Thyroid gland (tissue), 4 donors: ENCODE data around the gene TM9SF4. TPM values are rescaled to one million over a fixed set of nuclear protein-coding genes. Genes with fewer than 3 reads are reported as not detected.

Experiments used
- DNase-seq, 2 donors: peaks; one replicate each; pipeline ENCODE4 v3.0.0-alpha.2; 2019
- H3K27ac ChIP-seq, 3 donors: fragments of 200-600 bp; sonication (generic); 1 replicate in 2 of 3; 2 replicates in 1 of 3; pipeline ENCODE4 v1.5.1; 2016 to 2019; ENCODE audit warnings: mild to moderate bottlenecking in 1 of 3, moderate library complexity in 1 of 3
- H3K27me3 ChIP-seq: fragments of 200-600 bp; sonication (generic); one replicate; pipeline ENCODE4 v1.5.1; 2019
- H3K36me3 ChIP-seq, 2 donors: fragments of 200-600 bp; sonication (generic); one replicate each; pipeline ENCODE4 v1.5.1; 2016 to 2019
- H3K4me1 ChIP-seq, 2 donors: fragments of 200-600 bp; sonication (generic); one replicate each; pipeline ENCODE4 v1.5.1; 2017 to 2019
- H3K4me3 ChIP-seq, 3 donors: fragments of 200-600 bp; sonication (generic); replicated peaks in 1 of 3; 1 replicate in 2 of 3; 2 replicates in 1 of 3; pipeline ENCODE4 v1.5.1; 2016; ENCODE audit warnings: mild to moderate bottlenecking in 1 of 3
- H3K9me3 ChIP-seq: fragments of 200-600 bp; sonication (generic); one replicate; pipeline ENCODE4 v1.5.1; 2017
- POLR2A ChIP-seq, 2 donors: fragments of 450-650 bp; IDR thresholded peaks; one replicate each; pipeline ENCODE4 v1.6.1; 2017; ENCODE audit warnings: antibody characterized with exemption in 2 of 2, mild to moderate bottlenecking in 2 of 2, moderate library complexity in 1 of 2
- WGBS, 2 donors: methylation state at CpG; one replicate each; pipeline ENCODE4 v1.1.5; 2017; 5-methylcytosine and 5-hydroxymethylcytosine counted together
- intact Hi-C: fragments of 100-400 bp; cut with DNase I; formaldehyde crosslinking; loops from one replicate; pipeline ENCODE4 v1.15.1; 2023
- total RNA-seq, 4 donors: library from RNA; depleted of rRNA; stranded (reverse); fragments of >200 nt; gene quantifications; one replicate each; pipeline ENCODE4 v1.2.3, GENCODE V29; 2016
- TF ChIP-seq, protein P1 (sequence below), 6 experiments: fragments of 200-600 bp in 3 of 6; fragments of 450-650 bp in 3 of 6; sonication (generic) in 3 of 6; IDR thresholded peaks; one replicate each; pipeline ENCODE4 v1.5.1; 2016 to 2019; ENCODE audit warnings: antibody characterized with exemption in 6 of 6, mild to moderate bottlenecking in 2 of 6, inconsistent platforms in 1 of 6, moderate library complexity in 1 of 6

Gene TM9SF4
- total RNA-seq, 4 donors from 2014 or later = 28.8 to 46.0 (median 38.0) TPM

GRCh38 chr20:32110173-32110704 is 725 bp downstream of the TM9SF4 start:
- Histone ChIP-seq H3K9me3 (no peaks in the 10 kb centered on the region), H3K27me3 (no peaks in the 10 kb centered on the region), H3K36me3 (no peaks in the 10 kb centered on the region), H3K4me3 (peak overlapping the region; percentile 69 to 79 (median 72)), H3K27ac (peak overlapping the region in 1 of 3 donors; percentile 100), H3K4me1 (peaks cover 16 to 17% of the 10 kb centered on the region in 2 donors)
- no peak for DNase-seq
- 3 to 6% methylated on average over 8 of the region's 8 CpGs for WGBS, 2 donors
- TF ChIP-seq, protein P1, sequence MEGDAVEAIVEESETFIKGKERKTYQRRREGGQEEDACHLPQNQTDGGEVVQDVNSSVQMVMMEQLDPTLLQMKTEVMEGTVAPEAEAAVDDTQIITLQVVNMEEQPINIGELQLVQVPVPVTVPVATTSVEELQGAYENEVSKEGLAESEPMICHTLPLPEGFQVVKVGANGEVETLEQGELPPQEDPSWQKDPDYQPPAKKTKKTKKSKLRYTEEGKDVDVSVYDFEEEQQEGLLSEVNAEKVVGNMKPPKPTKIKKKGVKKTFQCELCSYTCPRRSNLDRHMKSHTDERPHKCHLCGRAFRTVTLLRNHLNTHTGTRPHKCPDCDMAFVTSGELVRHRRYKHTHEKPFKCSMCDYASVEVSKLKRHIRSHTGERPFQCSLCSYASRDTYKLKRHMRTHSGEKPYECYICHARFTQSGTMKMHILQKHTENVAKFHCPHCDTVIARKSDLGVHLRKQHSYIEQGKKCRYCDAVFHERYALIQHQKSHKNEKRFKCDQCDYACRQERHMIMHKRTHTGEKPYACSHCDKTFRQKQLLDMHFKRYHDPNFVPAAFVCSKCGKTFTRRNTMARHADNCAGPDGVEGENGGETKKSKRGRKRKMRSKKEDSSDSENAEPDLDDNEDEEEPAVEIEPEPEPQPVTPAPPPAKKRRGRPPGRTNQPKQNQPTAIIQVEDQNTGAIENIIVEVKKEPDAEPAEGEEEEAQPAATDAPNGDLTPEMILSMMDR (IDR thresholded peaks at IDR 0.05) = no peak
- TF ChIP-seq POLR2A (IDR thresholded peaks at IDR 0.05) = no peak
- intact Hi-C loops = loop anchor here (10.0 kb wide), 1 partner anchor 95 kb away; the partner anchor contains the start of genes PLAGL2 and POFUT1

DNA sequence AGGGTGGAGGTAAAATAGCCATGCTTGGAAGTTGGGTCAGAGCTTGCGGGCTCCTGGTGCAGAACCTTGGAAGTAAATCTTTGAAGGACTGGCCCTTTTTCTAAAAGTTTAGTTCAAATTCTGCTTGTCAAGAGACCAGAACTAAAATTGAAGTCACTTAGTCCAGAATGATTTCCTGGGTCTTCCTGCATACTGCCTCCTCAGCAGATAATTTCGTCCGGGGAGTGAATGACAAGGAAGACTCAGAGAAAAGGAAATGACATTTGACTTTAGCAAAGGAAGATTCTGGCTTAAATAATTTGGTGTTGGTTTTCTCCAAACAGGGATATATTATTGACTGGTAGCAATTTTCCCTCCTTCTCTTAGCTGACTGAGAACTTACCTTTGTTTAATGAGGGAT is 1.2 kb downstream of the TM9SF4 start:
- no peak overlapping the region for H3K27ac ChIP-seq
- intact Hi-C loops = loop anchor here (10.0 kb wide), 1 partner anchor 94 kb away; the partner anchor contains the start of genes PLAGL2 and POFUT1
- TF ChIP-seq, protein P1 (IDR thresholded peaks at IDR 0.05) = no peak
- no peak for TF ChIP-seq POLR2A (IDR thresholded peaks at IDR 0.05)
- no peaks in the 10 kb centered on the region for H3K9me3 ChIP-seq
- DNase-seq = no peak
- WGBS, 2 donors = 73 to 93% methylated on average over 3 of the region's 3 CpGs
- peaks cover 17 to 21% of the 10 kb centered on the region in 2 donors for H3K4me1 ChIP-seq
- no peaks in the 10 kb centered on the region for H3K27me3 ChIP-seq
- H3K36me3 ChIP-seq = no peaks in the 10 kb centered on the region
- peak overlapping the region in 1 of 3 donors; percentile 72 for H3K4me3 ChIP-seq

GRCh38 chr20:32111156-32111686 is 1.7 kb downstream of the TM9SF4 start:
- TF ChIP-seq, protein P1 (IDR thresholded peaks at IDR 0.05) = no peak
- no peak for TF ChIP-seq POLR2A (IDR thresholded peaks at IDR 0.05)
- intact Hi-C loops = loop anchor here (10.0 kb wide), 1 partner anchor 94 kb away; the partner anchor contains the start of genes PLAGL2 and POFUT1

DNA sequence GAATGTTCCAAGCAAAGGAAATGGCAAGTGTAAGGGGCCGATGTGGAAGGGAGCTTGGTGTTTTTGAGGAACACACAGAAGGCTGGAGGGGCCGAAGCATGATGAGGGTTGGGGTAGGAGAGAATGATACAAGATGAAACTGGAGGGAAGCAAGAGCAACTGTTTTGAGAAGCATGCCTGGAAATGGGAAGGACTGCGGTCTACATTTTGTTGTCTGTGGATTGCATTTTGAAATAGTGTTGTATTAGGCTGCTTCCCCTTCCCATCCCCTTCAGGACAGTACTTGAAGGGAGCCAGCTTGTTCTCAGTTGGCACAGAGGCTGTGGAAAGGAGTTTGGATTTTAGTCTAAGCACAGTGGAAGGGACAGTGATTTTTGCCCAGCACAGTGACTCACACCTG is 2.2 kb downstream of the TM9SF4 start:
- intact Hi-C loops = loop anchor here (10.0 kb wide), 1 partner anchor 93 kb away; the partner anchor contains the start of genes PLAGL2 and POFUT1
- 88 to 90% methylated on average over 3 of the region's 3 CpGs for WGBS, 2 donors
- H3K9me3 ChIP-seq = no peaks in the 10 kb centered on the region
- DNase-seq = no peak
- TF ChIP-seq, protein P1 (IDR thresholded peaks at IDR 0.05) = no peak
- no peak for TF ChIP-seq POLR2A (IDR thresholded peaks at IDR 0.05)
- H3K4me3 ChIP-seq = no peak overlapping the region
- no peak overlapping the region for H3K27ac ChIP-seq
- no peaks in the 10 kb centered on the region for H3K27me3 ChIP-seq
- H3K4me1 ChIP-seq = peaks cover 17 to 26% of the 10 kb centered on the region in 2 donors
- H3K36me3 ChIP-seq = no peaks in the 10 kb centered on the region

More at GRCh38 chr20:32111156-32111686, 1.7 kb downstream of the TM9SF4 start:
- no peak overlapping the region for H3K4me3 ChIP-seq
- H3K36me3 ChIP-seq = no peaks in the 10 kb centered on the region
- DNase-seq = no peak
- no peaks in the 10 kb centered on the region for H3K27me3 ChIP-seq
- H3K9me3 ChIP-seq = no peaks in the 10 kb centered on the region
- 84 to 92% methylated on average over 3 of the region's 3 CpGs for WGBS, 2 donors
- H3K27ac ChIP-seq = no peak overlapping the region
- peaks cover 17 to 26% of the 10 kb centered on the region in 2 donors for H3K4me1 ChIP-seq

DNA sequence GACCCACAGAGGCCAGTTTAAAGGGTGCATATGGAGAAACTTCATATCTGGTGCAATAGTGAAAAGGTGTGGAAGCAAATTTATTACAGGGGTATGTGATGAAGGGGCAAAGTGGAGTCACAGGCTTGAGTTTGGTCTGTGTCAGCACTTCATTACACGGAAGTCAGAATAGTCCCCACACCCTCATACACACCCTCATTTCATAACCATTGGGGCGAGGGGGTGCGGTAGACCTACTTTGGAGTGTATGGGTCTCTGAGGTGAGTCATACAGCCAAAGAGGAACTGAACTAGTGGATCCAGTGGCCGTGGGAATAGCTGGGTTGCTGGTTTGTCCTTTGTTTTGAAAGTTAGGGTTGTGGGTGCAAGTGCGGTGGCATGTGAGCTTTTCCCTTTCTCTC is 3.3 kb downstream of the TM9SF4 start:
- TF ChIP-seq, protein P1 (IDR thresholded peaks at IDR 0.05) = no peak
- TF ChIP-seq POLR2A (IDR thresholded peaks at IDR 0.05) = no peak
- no peak for DNase-seq
- intact Hi-C loops = loop anchor here (10.0 kb wide), 1 partner anchor 92 kb away; the partner anchor contains the start of genes PLAGL2 and POFUT1
- Histone ChIP-seq H3K36me3 (no peaks in the 10 kb centered on the region), H3K4me3 (no peak overlapping the region), H3K27ac (no peak overlapping the region), H3K9me3 (no peaks in the 10 kb centered on the region), H3K27me3 (no peaks in the 10 kb centered on the region), H3K4me1 (peaks cover 17 to 26% of the 10 kb centered on the region in 2 donors)
- 86 to 88% methylated on average over 5 of the region's 5 CpGs for WGBS, 2 donors
